CD4-positive, alpha-beta T cell (primary cell): ENCODE measurements around the gene JUN. TPM values are rescaled to one million over a fixed set of nuclear protein-coding genes. Genes with fewer than 3 reads are reported as not detected.
"Not testable (repeated sequence)": the region's sequence is repeated elsewhere in the genome, so short reads cannot be mapped to it uniquely, and the experiment has no call there.

Experiments used
- ATAC-seq: fragments of 200-7000 bp; cut with Tn5 transposase; one replicate; pipeline ENCODE4 v1.10.0; 2022; ENCODE audit warnings: mild to moderate bottlenecking; ENCODE audit not compliant: poor library complexity
- CTCF ChIA-PET: fragments of 350-600 bp; sonication (Branson Sonifier 250); formaldehyde crosslinking; loops from one replicate; lab custom pipeline; 2021; ENCODE audit warnings: antibody characterized with exemption, inconsistent platforms; lab: Charles Lee
- POLR2A ChIA-PET: fragments of 350-600 bp; sonication (Branson Sonifier 250); formaldehyde crosslinking; loops from one replicate; lab custom pipeline; 2021; ENCODE audit warnings: antibody characterized with exemption, inconsistent platforms; lab: Charles Lee
- DNase-seq, 14 experiments: peaks; one replicate each; pipeline ENCODE4 v3.0.0-alpha.2; 2013 to 2020; ENCODE audit warnings: mixed read lengths in 2 of 14
- H3K27ac ChIP-seq, 2 donors: one replicate each; pipeline versions ENCODE4 v1.5.1 to v1.7.0; 2013; ENCODE audit warnings: low read length in 2 of 2, low read depth in 1 of 2, mild to moderate bottlenecking in 1 of 2
- H3K27me3 ChIP-seq, 2 experiments: 1 replicate in 1 of 2; 2 replicates in 1 of 2; pipeline versions ENCODE4 v1.6.1 to v1.7.0; 2013; ENCODE audit warnings: low read length in 2 of 2, control low read depth in 1 of 2, mild to moderate bottlenecking in 1 of 2, moderate library complexity in 1 of 2; ENCODE audit not compliant: insufficient read depth in 2 of 2, control insufficient read depth in 1 of 2
- H3K36me3 ChIP-seq: one replicate; pipeline ENCODE4 v1.6.1; 2013; ENCODE audit warnings: low read length, control low read depth; ENCODE audit not compliant: insufficient read depth
- H3K4me1 ChIP-seq: one replicate; pipeline ENCODE4 v1.6.1; 2013; ENCODE audit warnings: low read length, control low read depth; ENCODE audit not compliant: insufficient read depth
- H3K4me3 ChIP-seq: one replicate; pipeline ENCODE4 v1.5.1; 2013; ENCODE audit warnings: mild to moderate bottlenecking, low read length, moderate library complexity
- H3K9me3 ChIP-seq, 2 experiments: 1 replicate in 1 of 2; 2 replicates in 1 of 2; pipeline versions ENCODE4 v1.6.1 to v1.7.0; 2013; ENCODE audit warnings: low read length in 2 of 2, mild to moderate bottlenecking in 2 of 2, control low read depth in 1 of 2, moderate library complexity in 1 of 2; ENCODE audit not compliant: control insufficient read depth in 1 of 2, insufficient read depth in 1 of 2
- H3K27ac Mint-ChIP-seq: one replicate; pipeline ENCODE4 v1.8.0; 2020; ENCODE audit warnings: mixed read lengths
- H3K27me3 Mint-ChIP-seq: one replicate; pipeline ENCODE4 v1.8.0; 2021; ENCODE audit warnings: mixed read lengths
- H3K36me3 Mint-ChIP-seq: one replicate; pipeline ENCODE4 v1.8.0; 2021; ENCODE audit warnings: low read depth, mixed read lengths
- H3K4me1 Mint-ChIP-seq: one replicate; pipeline ENCODE4 v1.8.0; 2021; ENCODE audit warnings: low read depth, mixed read lengths
- H3K4me3 Mint-ChIP-seq: one replicate; pipeline ENCODE4 v1.8.0; 2020; ENCODE audit warnings: mild to moderate bottlenecking, mixed read lengths
- H3K9me3 Mint-ChIP-seq: one replicate; pipeline ENCODE4 v1.8.0; 2020; ENCODE audit warnings: mixed read lengths
- intact Hi-C, 2 experiments: fragments of 100-400 bp; cut with DNase I in 1 of 2; cut with micrococcal nuclease in 1 of 2; formaldehyde crosslinking; loops; one replicate each; pipeline versions ENCODE4 v1.15.1 to v1.9.0; 2023 to 2025; cut with DNase I, micrococcal nuclease
- total RNA-seq, 174 experiments: library from RNA in 2 of 174; stranded (reverse) in 2 of 174; gene quantifications; one replicate each; pipeline ENCODE4 v1.2.3 and lab custom pipeline; 2021 to 2026
- TF ChIP-seq, protein P1 (sequence below): fragments of 200-600 bp; IDR thresholded peaks from one replicate; pipeline ENCODE4 v1.8.0; 2022; ENCODE audit warnings: antibody characterized with exemption, mild to moderate bottlenecking

The JUN gene
- total RNA-seq, 2 experiments from 2014 or later, result 585 to 588 TPM

- no peaks in the 10 kb centered on the region for H3K9me3 ChIP-seq
- CTCF ChIA-PET, result no interaction called here
- no peak overlapping the region for H3K4me3 ChIP-seq
- no peak overlapping the region for H3K27ac Mint-ChIP-seq
- H3K4me1 Mint-ChIP-seq, result peaks cover 4% of the 10 kb centered on the region
- POLR2A ChIA-PET, result no interaction called here
- no peak overlapping the region for H3K27ac ChIP-seq
- ATAC-seq (no peak), DNase-seq (no peak)
- H3K9me3 Mint-ChIP-seq, result no peaks in the 10 kb centered on the region
- H3K4me1 ChIP-seq, result peaks cover 4% of the 10 kb centered on the region
- peaks cover 10% of the 10 kb centered on the region for H3K36me3 Mint-ChIP-seq
- intact Hi-C loops, result no loop called here
- no peak overlapping the region for H3K4me3 Mint-ChIP-seq
- no peaks in the 10 kb centered on the region for H3K27me3 ChIP-seq
- H3K36me3 ChIP-seq, result no peaks in the 10 kb centered on the region
- no peaks in the 10 kb centered on the region for H3K27me3 Mint-ChIP-seq
- TF ChIP-seq, protein P1, sequence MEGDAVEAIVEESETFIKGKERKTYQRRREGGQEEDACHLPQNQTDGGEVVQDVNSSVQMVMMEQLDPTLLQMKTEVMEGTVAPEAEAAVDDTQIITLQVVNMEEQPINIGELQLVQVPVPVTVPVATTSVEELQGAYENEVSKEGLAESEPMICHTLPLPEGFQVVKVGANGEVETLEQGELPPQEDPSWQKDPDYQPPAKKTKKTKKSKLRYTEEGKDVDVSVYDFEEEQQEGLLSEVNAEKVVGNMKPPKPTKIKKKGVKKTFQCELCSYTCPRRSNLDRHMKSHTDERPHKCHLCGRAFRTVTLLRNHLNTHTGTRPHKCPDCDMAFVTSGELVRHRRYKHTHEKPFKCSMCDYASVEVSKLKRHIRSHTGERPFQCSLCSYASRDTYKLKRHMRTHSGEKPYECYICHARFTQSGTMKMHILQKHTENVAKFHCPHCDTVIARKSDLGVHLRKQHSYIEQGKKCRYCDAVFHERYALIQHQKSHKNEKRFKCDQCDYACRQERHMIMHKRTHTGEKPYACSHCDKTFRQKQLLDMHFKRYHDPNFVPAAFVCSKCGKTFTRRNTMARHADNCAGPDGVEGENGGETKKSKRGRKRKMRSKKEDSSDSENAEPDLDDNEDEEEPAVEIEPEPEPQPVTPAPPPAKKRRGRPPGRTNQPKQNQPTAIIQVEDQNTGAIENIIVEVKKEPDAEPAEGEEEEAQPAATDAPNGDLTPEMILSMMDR, result no peak
These were observed 20.0 kb upstream of the JUN start for GRCh38 chr1:58803858-58804257.

DNA sequence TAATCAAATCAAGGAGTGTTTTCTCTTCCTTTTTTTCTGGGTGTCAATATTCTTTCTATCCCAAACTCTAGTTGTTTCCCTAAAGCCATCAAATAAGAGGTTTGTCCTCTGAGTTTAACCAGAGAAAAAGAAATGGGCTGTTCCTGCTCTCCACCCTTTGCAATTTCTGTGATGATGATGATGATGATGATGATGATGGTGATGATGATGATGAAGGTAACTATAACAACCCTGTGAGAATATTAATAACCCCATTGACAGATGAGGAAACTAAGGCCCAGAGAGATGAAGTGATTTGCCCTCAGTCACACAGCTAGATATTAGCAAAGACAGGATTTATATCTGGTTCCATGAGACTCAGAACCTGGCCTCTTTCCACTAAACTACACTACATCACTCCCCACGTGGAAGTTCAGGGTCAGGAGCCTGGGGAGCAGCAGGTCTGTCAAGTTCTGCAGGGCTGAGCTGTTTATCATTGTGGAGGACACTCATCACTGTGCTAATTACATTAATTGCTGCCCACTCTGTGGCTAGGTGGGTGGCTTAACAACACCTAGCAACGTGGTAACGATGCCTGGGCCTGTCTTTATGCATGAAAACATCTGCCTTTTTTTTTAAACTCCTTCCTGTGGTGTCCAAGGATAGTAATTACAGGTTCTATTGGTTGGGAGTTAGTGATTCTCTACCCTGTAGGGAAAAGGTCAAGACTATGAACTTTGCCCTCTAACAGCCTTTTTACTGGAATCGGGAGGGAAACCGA is 19.0 kb upstream of the JUN start:
- intact Hi-C loops, result no loop called here
- no peak for ATAC-seq

DNA sequence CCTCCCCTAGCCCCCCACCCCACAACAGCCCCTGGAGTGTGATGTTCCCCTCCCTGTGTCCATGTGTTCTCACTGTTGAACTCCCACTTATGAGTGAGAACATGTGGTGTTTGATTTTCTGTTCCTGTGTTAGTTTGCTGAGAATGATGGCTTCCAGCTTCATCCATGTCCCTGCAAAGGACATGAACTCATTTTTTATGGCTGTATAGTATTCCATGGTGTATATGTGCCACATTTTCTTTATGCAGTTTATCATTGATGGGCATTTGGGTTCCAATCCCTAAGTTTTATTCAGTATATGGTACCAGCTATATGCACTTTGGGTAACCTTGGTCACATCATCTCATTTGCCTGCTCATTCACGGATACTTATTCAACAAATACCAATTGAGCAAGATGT is 17.4 kb upstream of the JUN start:
- H3K4me1 ChIP-seq, H3K4me3 ChIP-seq, H3K4me1 Mint-ChIP-seq, ATAC-seq, H3K4me3 Mint-ChIP-seq, DNase-seq, H3K9me3 Mint-ChIP-seq, POLR2A ChIA-PET, H3K27ac Mint-ChIP-seq, CTCF ChIA-PET, H3K9me3 ChIP-seq, H3K36me3 ChIP-seq, H3K27me3 ChIP-seq, H3K27me3 Mint-ChIP-seq, intact Hi-C loops, H3K27ac ChIP-seq: not testable (repeated sequence)
- H3K36me3 Mint-ChIP-seq, result peaks cover 10% of the 10 kb centered on the region

More for the DNA sequence above, 19.0 kb upstream of the JUN start:
- TF ChIP-seq, protein P1, result no peak
- Histone ChIP-seq H3K27ac (no peak overlapping the region), H3K4me3 (no peak overlapping the region), H3K4me1 (peaks cover 4% of the 10 kb centered on the region), H3K36me3 (no peaks in the 10 kb centered on the region), H3K27me3 (no peaks in the 10 kb centered on the region), H3K9me3 (no peaks in the 10 kb centered on the region)
- Mint-ChIP-seq H3K36me3 (peaks cover 10% of the 10 kb centered on the region), H3K4me1 (peaks cover 2% of the 10 kb centered on the region), H3K27ac (no peak overlapping the region), H3K4me3 (no peak overlapping the region), H3K9me3 (no peaks in the 10 kb centered on the region), H3K27me3 (no peaks in the 10 kb centered on the region)
- ChIA-PET CTCF (no interaction called here), POLR2A (interaction anchor here (0.6 kb wide), 1 partner anchor 65 kb away, joined by 3 read pairs; no protein-coding TSS in a partner anchor)
- no peak for DNase-seq
